D721Med (cell line): ENCODE data around the gene MUL1.

Source experiments
- DNase-seq: peaks from one replicate; pipeline ENCODE4 v3.0.0; 2011; ENCODE audit warnings: low spot score; ENCODE audit not compliant: insufficient read length
- FAIRE-seq: peaks from 2 replicates; lab custom pipeline; 2011; peaks lifted over from hg19 to GRCh38; lab: Jason Lieb, UNC
- TF ChIP-seq, protein P1 (sequence below): IDR thresholded peaks from 2 replicates; pipeline ENCODE4 v1.5.1; 2012; ENCODE audit warnings: mild to moderate bottlenecking, control low read depth; ENCODE audit not compliant: insufficient read depth; ENCODE audit errors: missing control alignments

Gene MUL1

DNA sequence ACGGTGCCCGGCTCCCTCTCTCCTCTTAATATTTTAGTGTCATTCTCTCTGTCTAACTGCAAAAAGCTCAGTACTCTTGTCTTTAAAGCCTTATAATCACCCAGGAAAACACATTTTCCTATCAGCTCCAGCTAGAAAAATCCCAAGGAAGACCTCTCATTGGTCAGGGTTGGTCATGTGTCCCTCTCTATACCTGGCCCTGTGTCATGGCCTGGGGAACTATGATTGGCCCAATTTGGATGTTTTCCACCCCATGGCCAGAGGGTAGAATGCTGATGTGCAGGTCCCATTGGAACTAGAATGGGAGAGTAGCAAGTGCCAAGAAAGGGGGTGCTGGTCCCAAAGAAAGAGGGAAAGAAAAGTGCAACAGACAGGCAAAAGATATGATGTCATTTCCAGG lies 49.2 kb downstream of the MUL1 start:
- FAIRE-seq, result no peak
- TF ChIP-seq, protein P1, sequence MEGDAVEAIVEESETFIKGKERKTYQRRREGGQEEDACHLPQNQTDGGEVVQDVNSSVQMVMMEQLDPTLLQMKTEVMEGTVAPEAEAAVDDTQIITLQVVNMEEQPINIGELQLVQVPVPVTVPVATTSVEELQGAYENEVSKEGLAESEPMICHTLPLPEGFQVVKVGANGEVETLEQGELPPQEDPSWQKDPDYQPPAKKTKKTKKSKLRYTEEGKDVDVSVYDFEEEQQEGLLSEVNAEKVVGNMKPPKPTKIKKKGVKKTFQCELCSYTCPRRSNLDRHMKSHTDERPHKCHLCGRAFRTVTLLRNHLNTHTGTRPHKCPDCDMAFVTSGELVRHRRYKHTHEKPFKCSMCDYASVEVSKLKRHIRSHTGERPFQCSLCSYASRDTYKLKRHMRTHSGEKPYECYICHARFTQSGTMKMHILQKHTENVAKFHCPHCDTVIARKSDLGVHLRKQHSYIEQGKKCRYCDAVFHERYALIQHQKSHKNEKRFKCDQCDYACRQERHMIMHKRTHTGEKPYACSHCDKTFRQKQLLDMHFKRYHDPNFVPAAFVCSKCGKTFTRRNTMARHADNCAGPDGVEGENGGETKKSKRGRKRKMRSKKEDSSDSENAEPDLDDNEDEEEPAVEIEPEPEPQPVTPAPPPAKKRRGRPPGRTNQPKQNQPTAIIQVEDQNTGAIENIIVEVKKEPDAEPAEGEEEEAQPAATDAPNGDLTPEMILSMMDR, result no peak
- DNase-seq, result no peak

DNA sequence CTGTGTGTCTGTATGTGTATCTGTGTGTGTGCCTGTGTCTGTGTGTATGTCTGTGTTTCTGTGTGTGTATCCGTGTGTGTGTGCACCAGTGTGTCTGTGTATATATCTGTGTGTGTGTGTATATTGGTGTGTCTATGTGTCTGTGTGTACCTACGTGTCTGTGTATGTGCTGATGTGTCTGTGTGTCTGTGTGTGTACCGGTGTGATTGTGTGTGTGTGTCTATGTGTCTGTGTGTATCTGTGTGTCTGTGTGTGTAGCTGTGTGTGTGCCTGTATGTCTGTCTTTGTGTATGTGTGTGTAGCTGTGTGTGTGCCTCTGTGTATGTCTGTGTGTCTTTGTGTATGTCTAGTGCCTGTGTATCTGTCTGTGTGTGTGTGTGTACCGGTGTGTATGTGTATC lies 53.9 kb downstream of the MUL1 start:
- DNase-seq, result no peak
- TF ChIP-seq, protein P1, result no peak
- no peak for FAIRE-seq

DNA sequence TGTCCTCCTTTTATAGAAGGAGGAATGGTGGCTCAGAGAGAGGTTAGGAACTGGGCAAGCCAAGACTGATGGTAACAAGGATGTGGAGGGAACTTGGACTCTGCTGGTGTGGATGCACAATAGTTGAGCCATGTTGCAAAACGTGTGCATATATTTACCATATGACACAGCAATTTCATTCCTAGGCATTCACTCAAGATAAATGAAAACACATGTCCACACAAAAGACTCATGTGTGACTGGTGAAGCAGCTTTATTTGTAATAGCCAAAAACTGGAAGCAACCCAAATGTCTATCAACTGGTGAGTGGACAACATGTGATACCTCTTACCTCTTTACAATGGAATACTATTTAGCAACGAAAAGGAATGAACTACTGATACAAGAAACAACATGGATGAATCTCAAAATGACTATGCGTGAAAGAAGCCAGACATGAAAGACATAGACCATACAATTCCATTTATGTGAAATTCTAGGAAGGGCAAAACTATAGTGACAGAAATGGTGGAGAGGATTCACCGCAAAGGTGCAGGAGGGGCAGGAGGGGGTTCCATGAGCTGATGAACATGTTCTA lies 58.1 kb downstream of the MUL1 start:
- FAIRE-seq, result no peak

More for the DNA sequence above, 58.1 kb downstream of the MUL1 start:
- no peak for DNase-seq
- TF ChIP-seq, protein P1, result no peak
